ENCODE results near the gene DIPK1B.

DIPK1B gene

GRCh38 chr9:136685790-136686533 lies 26.4 kb upstream of the DIPK1B start:
- no peak for DNase-seq (ENCODE audit: extremely low spot score)
- CTCF ChIA-PET: interaction anchor here (0.8 to 2.9 kb wide), 2 partner anchors 14 to 33 kb away, joined by 3 to 9 read pairs; no protein-coding TSS in a partner anchor
- TF ChIP-seq FOXA1 (IDR thresholded peaks at IDR 0.05): no peak
- TF ChIP-seq HDGF (IDR thresholded peaks at IDR 0.05; ENCODE audit: borderline replicate concordance): no peak
- TF ChIP-seq TARDBP (IDR thresholded peaks at IDR 0.05): no peak
- no peak for TF ChIP-seq FOXK2 (IDR thresholded peaks at IDR 0.05)
- TF ChIP-seq PKNOX1 (IDR thresholded peaks at IDR 0.05): no peak
- no peak for TF ChIP-seq ELF4 (IDR thresholded peaks at IDR 0.05)
- TF ChIP-seq NFRKB (IDR thresholded peaks at IDR 0.05): no peak
- TF ChIP-seq FOXM1 (IDR thresholded peaks at IDR 0.05; ENCODE audit: borderline replicate concordance): no peak
- no peak for TF ChIP-seq BHLHE40 (IDR thresholded peaks at IDR 0.05; ENCODE audit: borderline replicate concordance)
- no peak for TF ChIP-seq L3MBTL2 (conservative IDR thresholded peaks at IDR 0.05)
- no peak for TF ChIP-seq ARNT (IDR thresholded peaks at IDR 0.05)
- TF ChIP-seq SUZ12 (IDR thresholded peaks at IDR 0.05): no peak
- TF ChIP-seq CTBP1 (IDR thresholded peaks at IDR 0.05; ENCODE audit: borderline replicate concordance): no peak
- POLR2A ChIA-PET: interaction anchor here (2.1 kb wide), 1 partner anchor 42 kb away, joined by 6 read pairs; no protein-coding TSS in a partner anchor

GRCh38 chr9:136686534-136686793 lies 25.9 kb upstream of the DIPK1B start:
- CTCF ChIA-PET: interaction anchor here (0.8 to 2.9 kb wide), 2 partner anchors 15 to 32 kb away, joined by 3 to 9 read pairs; no protein-coding TSS in a partner anchor
- TF ChIP-seq BHLHE40 (IDR thresholded peaks at IDR 0.05; ENCODE audit: borderline replicate concordance) (no peak), L3MBTL2 (conservative IDR thresholded peaks at IDR 0.05) (no peak), TARDBP (IDR thresholded peaks at IDR 0.05) (no peak), ZNF384 (IDR thresholded peaks at IDR 0.05) (no peak), NFRKB (IDR thresholded peaks at IDR 0.05) (no peak), ELF4 (IDR thresholded peaks at IDR 0.05) (no peak), SP1 (IDR thresholded peaks at IDR 0.05) (no peak)
- DNase-seq (ENCODE audit: extremely low spot score): no peak
- POLR2A ChIA-PET: interaction anchor here (2.1 kb wide), 1 partner anchor 41 kb away, joined by 6 read pairs; no protein-coding TSS in a partner anchor

- peak; percentile 79 for DNase-seq (ENCODE audit: extremely low spot score)
- TF ChIP-seq CTBP1 (IDR thresholded peaks at IDR 0.05; ENCODE audit: borderline replicate concordance): no peak
- no peak for TF ChIP-seq NFRKB (IDR thresholded peaks at IDR 0.05)
- TF ChIP-seq PKNOX1 (IDR thresholded peaks at IDR 0.05): no peak
- no peak for TF ChIP-seq FOXA1 (IDR thresholded peaks at IDR 0.05)
- TF ChIP-seq ZNF384 (IDR thresholded peaks at IDR 0.05): no peak
- TF ChIP-seq ARNT (IDR thresholded peaks at IDR 0.05): no peak
- no peak for TF ChIP-seq TARDBP (IDR thresholded peaks at IDR 0.05)
- TF ChIP-seq HDGF (IDR thresholded peaks at IDR 0.05; ENCODE audit: borderline replicate concordance): no peak
- TF ChIP-seq LEF1 (IDR thresholded peaks at IDR 0.05; ENCODE audit: borderline replicate concordance): no peak
- no peak for TF ChIP-seq ELF4 (IDR thresholded peaks at IDR 0.05)
- ChIA-PET POLR2A (interaction anchor here (2.1 kb wide), 1 partner anchor 41 kb away, joined by 6 read pairs; no protein-coding TSS in a partner anchor), CTCF (interaction anchor here (0.8 to 2.9 kb wide), 2 partner anchors 15 to 32 kb away, joined by 3 to 9 read pairs; no protein-coding TSS in a partner anchor)
Observed at GRCh38 chr9:136686794-136687711, 25.3 kb upstream of the DIPK1B start, which contains the start of gene AGPAT2. Gene AGPAT2, minus strand, starts transcription at chr9:136687457. Its CDS starts 100 bp downstream, at chr9:136687357.

- TF ChIP-seq TARDBP (IDR thresholded peaks at IDR 0.05): no peak
- no peak for TF ChIP-seq ARNT (IDR thresholded peaks at IDR 0.05)
- TF ChIP-seq LEF1 (IDR thresholded peaks at IDR 0.05; ENCODE audit: borderline replicate concordance): no peak
- TF ChIP-seq SUZ12 (IDR thresholded peaks at IDR 0.05): no peak
- TF ChIP-seq ELF4 (IDR thresholded peaks at IDR 0.05): no peak
- no peak for TF ChIP-seq FOXM1 (IDR thresholded peaks at IDR 0.05; ENCODE audit: borderline replicate concordance)
- TF ChIP-seq FOXA1 (IDR thresholded peaks at IDR 0.05): no peak
- no peak for TF ChIP-seq FOXK2 (IDR thresholded peaks at IDR 0.05)
- TF ChIP-seq BHLHE40 (IDR thresholded peaks at IDR 0.05; ENCODE audit: borderline replicate concordance): no peak
- TF ChIP-seq PKNOX1 (IDR thresholded peaks at IDR 0.05): no peak
- TF ChIP-seq ZNF384 (IDR thresholded peaks at IDR 0.05): no peak
- TF ChIP-seq CTBP1 (IDR thresholded peaks at IDR 0.05; ENCODE audit: borderline replicate concordance): no peak
- TF ChIP-seq SP1 (IDR thresholded peaks at IDR 0.05): no peak
- TF ChIP-seq HDGF (IDR thresholded peaks at IDR 0.05; ENCODE audit: borderline replicate concordance): no peak
- no peak for TF ChIP-seq NFRKB (IDR thresholded peaks at IDR 0.05)
- no peak for TF ChIP-seq L3MBTL2 (conservative IDR thresholded peaks at IDR 0.05)
- no peak for DNase-seq (ENCODE audit: extremely low spot score)
- CTCF ChIA-PET: interaction anchor here (0.8 to 2.9 kb wide), 2 partner anchors 16 to 22 kb away, joined by 3 to 9 read pairs; no protein-coding TSS in a partner anchor
- POLR2A ChIA-PET: interaction anchor here (2.1 kb wide), 1 partner anchor 40 kb away, joined by 6 read pairs; no protein-coding TSS in a partner anchor
Observed at GRCh38 chr9:136687721-136688223, 24.6 kb upstream of the DIPK1B start.
